ENCODE data around the gene PADI3.

- TF ChIP-seq CTCF (conservative IDR thresholded peaks at IDR 0.05 in 1 of 2, IDR thresholded peaks at IDR 0.05 in 1 of 2; ENCODE audit: low read depth in 1 of 2, low read length in 2 of 2) (no peak), EZH2 (IDR thresholded peaks at IDR 0.05; ENCODE audit: low read length, missing control alignments) (no peak)
Observed at GRCh38 chr1:17228619-17229018, 20.3 kb upstream of the PADI3 start.
